Activated CD8-positive, alpha-beta memory T cell treated with anti-CD3 and anti-CD28 coated beads, Interleukin-2, amount 10 ng/mL, durations not matched to agents 7 days and 5 days (primary cell): ENCODE results near the gene ABTB1. TPM values are rescaled to one million over a fixed set of nuclear protein-coding genes. Genes with fewer than 3 reads are reported as not detected.

Source experiments
- ATAC-seq: fragments of 150-1000 bp; cut with Tn5 transposase; one replicate; pipeline ENCODE4 v1.10.0; 2021; ENCODE audit warnings: moderate library complexity
- CTCF ChIA-PET: fragments of 350-600 bp; sonication (Branson Sonifier 250); formaldehyde crosslinking; loops from one replicate; lab custom pipeline; 2021; ENCODE audit warnings: antibody characterized with exemption; lab: Charles Lee
- DNase-seq: peaks from one replicate; pipeline ENCODE4 v3.0.0-alpha.2; 2020
- H3K27ac Mint-ChIP-seq: one replicate; pipeline ENCODE4 v1.8.0; 2021; ENCODE audit warnings: mild to moderate bottlenecking, mixed read lengths
- H3K27me3 Mint-ChIP-seq: one replicate; pipeline ENCODE4 v1.8.0; 2021; ENCODE audit warnings: mixed read lengths
- H3K36me3 Mint-ChIP-seq: one replicate; pipeline ENCODE4 v1.8.0; 2021; ENCODE audit warnings: mild to moderate bottlenecking, mixed read lengths
- H3K4me1 Mint-ChIP-seq: one replicate; pipeline ENCODE4 v1.8.0; 2021; ENCODE audit warnings: mixed read lengths
- H3K4me3 Mint-ChIP-seq: one replicate; pipeline ENCODE4 v1.8.0; 2021; ENCODE audit warnings: mild to moderate bottlenecking, moderate library complexity, mixed read lengths
- H3K9me3 Mint-ChIP-seq: one replicate; pipeline ENCODE4 v1.8.0; 2022; ENCODE audit warnings: low read depth, mixed read lengths
- total RNA-seq, 2 experiments: library from RNA; stranded (reverse); gene quantifications; one replicate each; pipeline ENCODE4 v1.2.3, GENCODE V29; 2021

The ABTB1 gene
- total RNA-seq: 10 to 100 TPM; 16.0 to 19.4 TPM

- H3K4me1 Mint-ChIP-seq: peaks cover 14% of the 10 kb centered on the region
- peak within 1 kb of the TSS; percentile 95 for H3K27ac Mint-ChIP-seq
- H3K4me3 Mint-ChIP-seq: peak within 1 kb of the TSS; percentile 82
- DNase-seq: peak; percentile 90
- H3K36me3 Mint-ChIP-seq: no peaks in the 10 kb centered on the region
- H3K27me3 Mint-ChIP-seq: no peaks in the 10 kb centered on the region
- ATAC-seq: peak; percentile 88
- H3K9me3 Mint-ChIP-seq: no peaks in the 10 kb centered on the region
- CTCF ChIA-PET: interaction anchor here (0.7 to 1.9 kb wide), 3 partner anchors 17 to 35 kb away, joined by 3 to 10 read pairs (median 3); no protein-coding TSS in a partner anchor
Measured at GRCh38 chr3:127672429-127673190, at the start of gene ABTB1. Gene ABTB1, plus strand, starts transcription at chr3:127672952. Its CDS starts 74 bp downstream, at chr3:127673026.

GRCh38 chr3:127624063-127624462 lies 48.7 kb upstream of the ABTB1 start:
- Mint-ChIP-seq H3K4me1 (peaks cover 22% of the 10 kb centered on the region), H3K27ac (no peak overlapping the region), H3K4me3 (no peak overlapping the region), H3K9me3 (no peaks in the 10 kb centered on the region), H3K27me3 (peaks cover 20% of the 10 kb centered on the region), H3K36me3 (peaks cover 29% of the 10 kb centered on the region)
- ATAC-seq: no peak
- DNase-seq: no peak
- CTCF ChIA-PET: no interaction called here

GRCh38 chr3:127625821-127626220 lies 46.9 kb upstream of the ABTB1 start:
- H3K27ac Mint-ChIP-seq: no peak overlapping the region
- no peak for DNase-seq
- H3K4me1 Mint-ChIP-seq: peaks cover 32% of the 10 kb centered on the region
- H3K9me3 Mint-ChIP-seq: no peaks in the 10 kb centered on the region
- H3K27me3 Mint-ChIP-seq: peaks cover 35% of the 10 kb centered on the region
- ATAC-seq: no peak
- no peak overlapping the region for H3K4me3 Mint-ChIP-seq
- H3K36me3 Mint-ChIP-seq: peaks cover 19% of the 10 kb centered on the region
- CTCF ChIA-PET: interaction anchor here (0.7 to 2.5 kb wide), 4 partner anchors 10 to 51 kb away, joined by 4 to 10 read pairs (median 5); partner anchors contain the start of gene MCM2

GRCh38 chr3:127628426-127628787 lies 44.3 kb upstream of the ABTB1 start:
- Mint-ChIP-seq H3K9me3 (no peaks in the 10 kb centered on the region), H3K27me3 (peaks cover 49% of the 10 kb centered on the region), H3K36me3 (peaks cover 3% of the 10 kb centered on the region), H3K27ac (no peak overlapping the region), H3K4me3 (peak overlapping the region; percentile 65), H3K4me1 (peaks cover 33% of the 10 kb centered on the region)
- ATAC-seq (no peak), DNase-seq (no peak)
- CTCF ChIA-PET: interaction anchor here (1.4 to 2.5 kb wide), 2 partner anchors 38 to 54 kb away, joined by 4 to 10 read pairs; partner anchors contain the start of gene TPRA1

GRCh38 chr3:127628788-127629466 lies 43.8 kb upstream of the ABTB1 start, which contains the start of gene PODXL2:
Gene PODXL2, plus strand, starts transcription at chr3:127629185. Its CDS starts 35 bp downstream, at chr3:127629220.
- DNase-seq: no peak
- no peaks in the 10 kb centered on the region for H3K9me3 Mint-ChIP-seq
- peaks cover 52% of the 10 kb centered on the region for H3K27me3 Mint-ChIP-seq
- peak; percentile 67 for ATAC-seq
- no peak within 1 kb of the TSS for H3K27ac Mint-ChIP-seq
- CTCF ChIA-PET: interaction anchor here (1.3 to 1.4 kb wide), 2 partner anchors 38 to 54 kb away, joined by 3 to 4 read pairs; partner anchors contain the start of gene TPRA1
- H3K36me3 Mint-ChIP-seq: peaks cover 3% of the 10 kb centered on the region
- H3K4me3 Mint-ChIP-seq: peak within 1 kb of the TSS; percentile 67
- H3K4me1 Mint-ChIP-seq: peaks cover 33% of the 10 kb centered on the region

GRCh38 chr3:127629467-127630403 lies 43.0 kb upstream of the ABTB1 start:
- Mint-ChIP-seq H3K4me3 (peak overlapping the region; percentile 67), H3K27me3 (peaks cover 52% of the 10 kb centered on the region), H3K9me3 (no peaks in the 10 kb centered on the region), H3K27ac (no peak overlapping the region), H3K4me1 (peaks cover 33% of the 10 kb centered on the region), H3K36me3 (peaks cover 3% of the 10 kb centered on the region)
- no peak for DNase-seq
- CTCF ChIA-PET: interaction anchor here (1.3 to 1.4 kb wide), 2 partner anchors 39 to 55 kb away, joined by 3 to 4 read pairs; partner anchors contain the start of gene TPRA1
- ATAC-seq: peak; percentile 30

- Mint-ChIP-seq H3K27ac (no peak overlapping the region), H3K4me3 (no peak overlapping the region), H3K27me3 (peaks cover 56% of the 10 kb centered on the region), H3K4me1 (peaks cover 33% of the 10 kb centered on the region), H3K9me3 (no peaks in the 10 kb centered on the region), H3K36me3 (peaks cover 3% of the 10 kb centered on the region)
- no peak for DNase-seq
- no peak for ATAC-seq
- CTCF ChIA-PET: no interaction called here
Measured at GRCh38 chr3:127630811-127631714, 41.7 kb upstream of the ABTB1 start.

- DNase-seq (no peak), ATAC-seq (no peak)
- no peak overlapping the region for H3K27ac Mint-ChIP-seq
- no peak overlapping the region for H3K4me3 Mint-ChIP-seq
- CTCF ChIA-PET: no interaction called here
- peaks cover 3% of the 10 kb centered on the region for H3K36me3 Mint-ChIP-seq
- H3K27me3 Mint-ChIP-seq: peaks cover 52% of the 10 kb centered on the region
- no peaks in the 10 kb centered on the region for H3K9me3 Mint-ChIP-seq
- peaks cover 34% of the 10 kb centered on the region for H3K4me1 Mint-ChIP-seq
Measured at GRCh38 chr3:127632035-127632820, 40.5 kb upstream of the ABTB1 start.

- ATAC-seq (no peak), DNase-seq (no peak)
- Mint-ChIP-seq H3K9me3 (no peaks in the 10 kb centered on the region), H3K4me1 (peaks cover 40% of the 10 kb centered on the region), H3K4me3 (no peak overlapping the region), H3K27me3 (peaks cover 33% of the 10 kb centered on the region), H3K27ac (no peak overlapping the region), H3K36me3 (no peaks in the 10 kb centered on the region)
- CTCF ChIA-PET: interaction anchor here (1.3 kb wide), 1 partner anchor 35 kb away, joined by 3 read pairs; no protein-coding TSS in a partner anchor
Measured at GRCh38 chr3:127634653-127635052, 38.1 kb upstream of the ABTB1 start.

- CTCF ChIA-PET: interaction anchor here (0.7 to 2.9 kb wide), 5 partner anchors 26 to 62 kb away, joined by 3 to 15 read pairs (median 3); no protein-coding TSS in a partner anchor
- H3K9me3 Mint-ChIP-seq: no peaks in the 10 kb centered on the region
- H3K4me3 Mint-ChIP-seq: no peak overlapping the region
- peaks cover 8% of the 10 kb centered on the region for H3K27me3 Mint-ChIP-seq
- peak overlapping the region; percentile 75 for H3K27ac Mint-ChIP-seq
- ATAC-seq (peak; percentile 98), DNase-seq (peak; percentile 89)
- no peaks in the 10 kb centered on the region for H3K36me3 Mint-ChIP-seq
- peaks cover 31% of the 10 kb centered on the region for H3K4me1 Mint-ChIP-seq
Measured at GRCh38 chr3:127637546-127637945, 35.2 kb upstream of the ABTB1 start.

GRCh38 chr3:127637971-127638370 lies 34.8 kb upstream of the ABTB1 start:
- H3K4me1 Mint-ChIP-seq: peaks cover 31% of the 10 kb centered on the region
- ATAC-seq (no peak), DNase-seq (no peak)
- H3K9me3 Mint-ChIP-seq: no peaks in the 10 kb centered on the region
- peak overlapping the region; percentile 75 for H3K27ac Mint-ChIP-seq
- no peak overlapping the region for H3K4me3 Mint-ChIP-seq
- CTCF ChIA-PET: interaction anchor here (0.8 to 2.9 kb wide), 4 partner anchors 34 to 63 kb away, joined by 3 to 15 read pairs (median 6); no protein-coding TSS in a partner anchor
- peaks cover 8% of the 10 kb centered on the region for H3K27me3 Mint-ChIP-seq
- H3K36me3 Mint-ChIP-seq: no peaks in the 10 kb centered on the region
